HepG2 (cell line): ENCODE data around the gene CRYGS. TPM values are rescaled to one million over a fixed set of nuclear protein-coding genes. Genes with fewer than 3 reads are reported as not detected.

Experiments used
- ATF2 ChIP-seq: sonication (generic); formaldehyde crosslinking; IDR thresholded peaks from 2 replicates; pipeline ENCODE4 v1.4.0; 2020; ENCODE audit warnings: missing genetic modification reagents
- ATM ChIP-seq: fragments of 450-650 bp; IDR thresholded peaks from 2 replicates; pipeline ENCODE4 v1.7.1; 2017; ENCODE audit warnings: mild to moderate bottlenecking, borderline replicate concordance
- CBX2 ChIP-seq, 2 experiments: fragments of 200-600 bp in 1 of 2; sonication (generic); formaldehyde crosslinking in 1 of 2; IDR thresholded peaks; 2 replicates each; pipeline versions ENCODE4 v1.7.0 to v1.8.1; 2018 to 2022; ENCODE audit warnings: low read depth in 2 of 2, low read length in 1 of 2, mild to moderate bottlenecking in 1 of 2, missing genetic modification reagents in 1 of 2
- ERF ChIP-seq: IDR thresholded peaks from 2 replicates; pipeline ENCODE4 v1.6.1; 2018; ENCODE audit warnings: missing biosample characterization, missing genetic modification reagents
- EZH2 ChIP-seq: conservative IDR thresholded peaks from 2 replicates; pipeline ENCODE4 v1.6.1; 2012; ENCODE audit warnings: mild to moderate bottlenecking, low read depth, low read length, moderate library complexity
- GABPA ChIP-seq, 2 experiments: IDR thresholded peaks; 2 replicates each; pipeline ENCODE4 v1.6.1; 2011 to 2016; ENCODE audit warnings: low read depth in 2 of 2, low read length in 1 of 2, missing biosample characterization in 1 of 2, missing genetic modification characterization in 1 of 2
- GLMP ChIP-seq: sonication (generic); formaldehyde crosslinking; IDR thresholded peaks from 2 replicates; pipeline ENCODE4 v1.9.0; 2021; ENCODE audit warnings: missing genetic modification reagents, mild to moderate bottlenecking, borderline replicate concordance
- HIVEP1 ChIP-seq: sonication (generic); formaldehyde crosslinking; IDR thresholded peaks from 2 replicates; pipeline ENCODE4 v1.4.0; 2020; ENCODE audit warnings: mild to moderate bottlenecking, missing genetic modification reagents
- HOXA5 ChIP-seq: sonication (generic); formaldehyde crosslinking; IDR thresholded peaks from 2 replicates; pipeline ENCODE4 v1.4.0; 2020; ENCODE audit warnings: missing genetic modification reagents
- JARID2 ChIP-seq: sonication (generic); formaldehyde crosslinking; IDR thresholded peaks from 2 replicates; pipeline ENCODE4 v1.8.1; 2023; ENCODE audit warnings: missing genetic modification reagents, inconsistent platforms; ENCODE audit not compliant: insufficient replicate concordance
- KDM2A ChIP-seq: sonication (generic); formaldehyde crosslinking; IDR thresholded peaks from 2 replicates; pipeline ENCODE4 v1.4.0; 2020; ENCODE audit warnings: low read depth, missing genetic modification reagents, borderline replicate concordance
- KDM6A ChIP-seq: IDR thresholded peaks from 2 replicates; pipeline ENCODE4 v1.6.1; 2016; ENCODE audit warnings: low read depth
- MTERF4 ChIP-seq: sonication (generic); formaldehyde crosslinking; IDR thresholded peaks from 2 replicates; pipeline ENCODE4 v1.8.0; 2023; ENCODE audit warnings: mild to moderate bottlenecking, missing genetic modification reagents
- NCOA2 ChIP-seq: sonication (generic); formaldehyde crosslinking; IDR thresholded peaks from 2 replicates; pipeline ENCODE4 v1.8.0; 2022; ENCODE audit warnings: inconsistent platforms
- PAF1 ChIP-seq: IDR thresholded peaks from 2 replicates; pipeline ENCODE4 v1.6.1; 2016; ENCODE audit warnings: missing genetic modification reagents, missing compliant biosample characterization
- PHF20 ChIP-seq: sonication (generic); formaldehyde crosslinking; IDR thresholded peaks from 2 replicates; pipeline ENCODE4 v1.5.0; 2020; ENCODE audit warnings: mild to moderate bottlenecking, missing genetic modification reagents
- POGZ ChIP-seq: sonication (generic); formaldehyde crosslinking; IDR thresholded peaks from 2 replicates; pipeline ENCODE4 v1.4.0; 2020; ENCODE audit warnings: mild to moderate bottlenecking, missing genetic modification reagents
- PPARG ChIP-seq: conservative IDR thresholded peaks from 2 replicates; pipeline ENCODE4 v1.6.1; 2016; ENCODE audit warnings: missing biosample characterization, missing genetic modification reagents
- SOX5 ChIP-seq: IDR thresholded peaks from 2 replicates; pipeline ENCODE4 v1.6.1; 2016; ENCODE audit warnings: borderline replicate concordance
- TCF7L2 ChIP-seq: IDR thresholded peaks from 2 replicates; pipeline ENCODE4 v1.6.1; 2011; ENCODE audit warnings: mild to moderate bottlenecking, low read depth, low read length, moderate library complexity
- ZBTB44 ChIP-seq: sonication (generic); formaldehyde crosslinking; IDR thresholded peaks from 2 replicates; pipeline ENCODE4 v1.4.0; 2020; ENCODE audit warnings: missing genetic modification reagents
- ZNF230 ChIP-seq: sonication (generic); formaldehyde crosslinking; IDR thresholded peaks from 2 replicates; pipeline ENCODE4 v1.4.0; 2020; ENCODE audit warnings: mild to moderate bottlenecking, missing genetic modification reagents
- ZNF232 ChIP-seq: sonication (generic); formaldehyde crosslinking; IDR thresholded peaks from 2 replicates; pipeline ENCODE4 v1.4.0; 2020; ENCODE audit warnings: missing genetic modification reagents, borderline replicate concordance
- ZNF616 ChIP-seq: sonication (generic); formaldehyde crosslinking; IDR thresholded peaks from 2 replicates; pipeline ENCODE4 v1.5.0; 2020; ENCODE audit warnings: low read depth, mild to moderate bottlenecking, missing genetic modification reagents
- polyA plus RNA-seq, 8 experiments: library from polyadenylated mRNA; depleted of rRNA in 3 of 8; stranded (reverse) in 7 of 8; unstranded in 1 of 8; fragments of >200 nt; fragmentation: Illumina TruSeq in 4 of 8; extraction: Trizol in 4 of 8; gene quantifications; 2 replicates each; pipeline versions ENCODE4 v1.2.1 to v1.2.3, GENCODE V29; 2011 to 2016; ENCODE audit warnings: low read depth in 4 of 8, missing spikeins in 1 of 8, mixed read lengths in 1 of 8; ENCODE audit not compliant: insufficient read depth in 1 of 8
- total RNA-seq, 5 experiments: library from RNA; depleted of rRNA; stranded (reverse); fragments of >200 nt; fragmentation: Illumina TruSeq; extraction: Trizol; gene quantifications; 2 replicates each; pipeline ENCODE4 v1.2.3, GENCODE V29; 2016; ENCODE audit warnings: low read depth in 1 of 5

The CRYGS gene
- total and polyA plus RNA-seq, 2 of the 13 experiments (the other 11 are each of a cell fraction or from before 2014, with no cell fraction given) = 2.1 to 6.7 TPM

GRCh38 chr3:186570096-186570940, 26.1 kb upstream of the CRYGS start, which contains the start of gene DNAJB11 (continued):
- peak; percentile 9; the same call in 1 of the 2 replicates for TF ChIP-seq KDM6A (CRISPR knock-in tag)
- no peak for TF ChIP-seq GABPA (IDR thresholded peaks at IDR 0.05; ENCODE audit: low read depth, low read length)
- peak; percentile 84 for TF ChIP-seq GABPA (CRISPR knock-in tag; IDR thresholded peaks at IDR 0.05; ENCODE audit: low read depth)
- TF ChIP-seq ZNF616 (CRISPR knock-in tag) = no peak
- TF ChIP-seq POGZ = peak; percentile 96
- no peak for TF ChIP-seq CBX2 (IDR thresholded peaks at IDR 0.05; ENCODE audit: low read depth, low read length)
- no peak for TF ChIP-seq CBX2 (CRISPR knock-in tag; IDR thresholded peaks at IDR 0.05; ENCODE audit: low read depth)
- TF ChIP-seq ATF2 = peak; percentile 95
- no peak for TF ChIP-seq ATM
- TF ChIP-seq ZBTB44 = 0 out of 2 replicates have a peak, but pooled peaks have one; percentile 37
- TF ChIP-seq GLMP (CRISPR knock-in tag) = no peak
- TF ChIP-seq ZNF230 = no peak
- 0 out of 2 replicates have a peak, but pooled peaks have one; percentile 49 for TF ChIP-seq PPARG
- peak; percentile 44; the same call in 1 of the 2 replicates for TF ChIP-seq HOXA5 (CRISPR knock-in tag)
- TF ChIP-seq EZH2 = no peak
- peak; percentile 66; the same call in 1 of the 2 replicates for TF ChIP-seq ERF (CRISPR knock-in tag)
- TF ChIP-seq PAF1 (CRISPR knock-in tag) = no peak
- no peak for TF ChIP-seq JARID2 (CRISPR knock-in tag)
- TF ChIP-seq HIVEP1 (CRISPR knock-in tag) = peak; percentile 87
- TF ChIP-seq ZNF232 (CRISPR knock-in tag) = no peak
- TF ChIP-seq TCF7L2 = no peak
- peak; percentile 87; the same call in 1 of the 2 replicates for TF ChIP-seq KDM2A (CRISPR knock-in tag)
- no peak for TF ChIP-seq MTERF4 (CRISPR knock-in tag)
- peak; percentile 42; the same call in 1 of the 2 replicates for TF ChIP-seq SOX5 (CRISPR knock-in tag)
- TF ChIP-seq NCOA2 (CRISPR knock-in tag) = peak; percentile 36
- TF ChIP-seq PHF20 (CRISPR knock-in tag) = peak; percentile 94
